GDM1 (cell line): ENCODE measurements around the gene ADAMTSL3.

Experiments
- DNase-seq: peaks from one replicate; lab custom pipeline; 2025; lab: John Stamatoyannopoulos, UW

ADAMTSL3 gene

GRCh38 chr15:83654379-83655236 lies 685 bp downstream of the ADAMTSL3 start:
- DNase-seq = no peak

GRCh38 chr15:83655237-83655616 lies 1.3 kb downstream of the ADAMTSL3 start:
- no peak for DNase-seq

GRCh38 chr15:83656192-83656591 lies 2.3 kb downstream of the ADAMTSL3 start:
- no peak for DNase-seq

- no peak for DNase-seq
Measured at GRCh38 chr15:83656943-83657528, 3.1 kb downstream of the ADAMTSL3 start.

- no peak for DNase-seq
Measured at GRCh38 chr15:83657549-83657948, 3.6 kb downstream of the ADAMTSL3 start.

- no peak for DNase-seq
Measured at GRCh38 chr15:83658430-83659416, 4.8 kb downstream of the ADAMTSL3 start.

- DNase-seq = no peak
Measured at GRCh38 chr15:83659417-83659812, 5.5 kb downstream of the ADAMTSL3 start.

- DNase-seq = no peak
Measured at GRCh38 chr15:83665480-83665879, 11.6 kb downstream of the ADAMTSL3 start.

- no peak for DNase-seq
Measured at GRCh38 chr15:83670672-83671229, 16.8 kb downstream of the ADAMTSL3 start.

GRCh38 chr15:83671603-83672002 lies 17.7 kb downstream of the ADAMTSL3 start:
- no peak for DNase-seq

GRCh38 chr15:83673385-83673784 lies 19.5 kb downstream of the ADAMTSL3 start:
- DNase-seq = no peak

GRCh38 chr15:83682476-83683088 lies 28.7 kb downstream of the ADAMTSL3 start:
- DNase-seq = no peak

- DNase-seq = no peak
Measured at GRCh38 chr15:83685916-83686332, 32.0 kb downstream of the ADAMTSL3 start.

- DNase-seq = no peak
Measured at GRCh38 chr15:83688201-83688600, 34.3 kb downstream of the ADAMTSL3 start.

- no peak for DNase-seq
Measured at GRCh38 chr15:83690676-83691075, 36.8 kb downstream of the ADAMTSL3 start.

GRCh38 chr15:83692746-83693581 lies 39.0 kb downstream of the ADAMTSL3 start:
- DNase-seq = no peak

- DNase-seq = no peak
Measured at GRCh38 chr15:83694015-83694414, 40.1 kb downstream of the ADAMTSL3 start.

GRCh38 chr15:83694536-83694935 lies 40.6 kb downstream of the ADAMTSL3 start:
- DNase-seq = no peak

GRCh38 chr15:83695246-83695645 lies 41.3 kb downstream of the ADAMTSL3 start:
- DNase-seq = no peak

- DNase-seq = no peak
Measured at GRCh38 chr15:83695901-83696425, 42.0 kb downstream of the ADAMTSL3 start.
